PC-3 (cell line): ENCODE measurements around the gene ZBTB9.

Experiments used
- CTCF ChIP-seq: fragments of 300-600 bp; sonication (generic); conservative IDR thresholded peaks from 2 replicates; pipeline ENCODE4 v1.5.1; 2017; ENCODE audit warnings: antibody characterized with exemption, low read depth, mild to moderate bottlenecking, low read length
- EZH2 ChIP-seq: fragments of 300-600 bp; sonication (generic); IDR thresholded peaks from one replicate; pipeline ENCODE4 v1.6.1; 2017; ENCODE audit warnings: antibody characterized with exemption, mild to moderate bottlenecking, low read length; ENCODE audit not compliant: unreplicated experiment
- EZH2phosphoT487 ChIP-seq: fragments of 300-600 bp; sonication (generic); IDR thresholded peaks from 2 replicates; pipeline ENCODE4 v1.6.1; 2018; ENCODE audit warnings: mild to moderate bottlenecking, antibody characterized with exemption, low read length, borderline replicate concordance

- TF ChIP-seq CTCF: no peak
- no peak for TF ChIP-seq EZH2phosphoT487
- no peak for TF ChIP-seq EZH2
Observed at GRCh38 chr6:33413241-33414120, 40.9 kb upstream of the ZBTB9 start.
